Astrocyte of the cerebellum (primary cell): ENCODE results near the gene CCNG1.
"Not testable (repeated sequence)": the region's sequence is repeated elsewhere in the genome, so short reads cannot be mapped to it uniquely, and the experiment has no call there.

Source experiments
- DNase-seq: peaks from one replicate; pipeline ENCODE4 v3.0.0-alpha.2; 2011; ENCODE audit warnings: low read depth
- H3K4me3 ChIP-seq: 2 replicates; pipeline ENCODE4 v1.5.1; 2011; ENCODE audit warnings: mild to moderate bottlenecking, low read depth, low read length, moderate library complexity
- CTCF ChIP-seq: IDR thresholded peaks from 2 replicates; pipeline ENCODE4 v1.5.1; 2012; ENCODE audit warnings: low read length, low read depth, moderate library complexity, mild to moderate bottlenecking; ENCODE audit errors: missing control alignments
- in situ Hi-C: cut with HindIII; loops from 2 replicates; pipeline ENCODE4 v1.10.0; 2017; ENCODE audit warnings: low sequenced_read_pairs

The CCNG1 gene

DNA sequence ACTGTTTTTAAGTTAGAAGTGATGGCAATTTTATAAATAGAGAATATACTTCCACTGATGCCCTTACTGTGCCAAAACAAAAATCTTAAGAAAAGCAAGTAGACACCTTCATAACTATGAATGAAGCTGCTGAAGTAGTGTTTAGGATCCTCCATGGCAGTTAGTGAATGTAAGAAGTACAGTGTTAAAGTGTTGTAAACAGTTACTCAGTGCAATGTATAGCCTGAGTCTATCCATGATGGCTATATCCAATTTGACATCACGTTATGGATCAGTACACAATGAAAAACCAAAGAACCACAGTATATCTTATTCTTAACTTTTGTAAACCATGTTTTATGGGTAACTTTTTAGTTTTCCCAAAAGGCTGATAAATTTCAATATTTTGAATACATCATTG lies 7.1 kb downstream of the CCNG1 start:
- TF ChIP-seq CTCF: no peak
- in situ Hi-C loops: no loop called here
- H3K4me3 ChIP-seq: no peak overlapping the region
- no peak for DNase-seq

GRCh38 chr5:163445345-163445744 lies 8.0 kb downstream of the CCNG1 start:
- DNase-seq: no peak
- H3K4me3 ChIP-seq: no peak overlapping the region
- no peak for TF ChIP-seq CTCF
- in situ Hi-C loops: no loop called here

GRCh38 chr5:163447191-163447590 lies 9.8 kb downstream of the CCNG1 start:
- H3K4me3 ChIP-seq: no peak overlapping the region
- no peak for DNase-seq
- TF ChIP-seq CTCF: no peak
- in situ Hi-C loops: no loop called here

- DNase-seq: no peak
- in situ Hi-C loops: no loop called here
- H3K4me3 ChIP-seq: no peak overlapping the region
- TF ChIP-seq CTCF: no peak
Observed at GRCh38 chr5:163447875-163448274, 10.5 kb downstream of the CCNG1 start.

GRCh38 chr5:163448491-163448890 lies 11.1 kb downstream of the CCNG1 start:
- DNase-seq: no peak
- no peak for TF ChIP-seq CTCF
- no peak overlapping the region for H3K4me3 ChIP-seq
- in situ Hi-C loops: no loop called here

GRCh38 chr5:163451489-163451888 lies 14.1 kb downstream of the CCNG1 start:
- no peak for TF ChIP-seq CTCF
- H3K4me3 ChIP-seq: no peak overlapping the region
- in situ Hi-C loops: no loop called here
- no peak for DNase-seq

- TF ChIP-seq CTCF: no peak
- DNase-seq: no peak
- H3K4me3 ChIP-seq: no peak overlapping the region
- in situ Hi-C loops: no loop called here
Observed at GRCh38 chr5:163453705-163454104, 16.3 kb downstream of the CCNG1 start.

DNA sequence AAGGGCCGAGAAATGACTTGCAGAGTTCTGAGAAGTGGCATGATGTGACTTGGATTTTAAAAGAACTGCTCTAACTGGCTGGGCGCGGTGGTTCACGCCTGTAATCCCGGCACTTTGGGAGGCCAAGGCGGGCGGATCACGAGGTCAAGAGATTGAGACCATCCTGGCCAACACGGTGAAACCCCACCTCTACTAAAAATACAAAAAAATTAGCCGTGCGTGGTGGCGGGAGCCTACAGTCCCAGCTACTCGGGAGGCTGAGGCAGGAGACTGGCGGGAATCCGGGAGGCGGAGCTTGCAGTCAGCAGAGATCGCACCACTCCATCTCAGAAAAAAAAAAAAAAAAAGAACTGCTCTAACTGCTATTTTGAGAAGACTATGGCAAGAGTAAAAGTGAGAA lies 18.0 kb downstream of the CCNG1 start:
- H3K4me3 ChIP-seq, DNase-seq, in situ Hi-C loops: not testable (repeated sequence)
